ENCODE results near the gene GREM2. TPM values are rescaled to one million over a fixed set of nuclear protein-coding genes. Genes with fewer than 3 reads are reported as not detected.

Gene GREM2
- total and polyA plus RNA-seq, 3 donors from 2014 or later = 0.37 to 1.8 (median 0.39) TPM

- H3K9me3 ChIP-seq = no peaks in the 10 kb centered on the region
- no peaks in the 10 kb centered on the region for H3K36me3 ChIP-seq (ENCODE audit: low read depth, missing control alignments)
- DNase-seq = no peak
- WGBS, 2 donors = 64 to 66% methylated on average over 6 of the region's 6 CpGs
- no peak overlapping the region for H3K4me3 ChIP-seq
- no peaks in the 10 kb centered on the region for H3K27me3 ChIP-seq
- H3K4me1 ChIP-seq = no peaks in the 10 kb centered on the region
- intact Hi-C loops (cut with DNase I; ENCODE audit: low total_unique reads) = no loop called here
- no peak overlapping the region for H3K27ac ChIP-seq
- TF ChIP-seq POLR2A (IDR thresholded peaks at IDR 0.05) (no peak), CTCF (IDR thresholded peaks at IDR 0.05) (no peak)
Measured at GRCh38 chr1:240478536-240478935, 133.4 kb downstream of the GREM2 start.

GRCh38 chr1:240475832-240476231 lies 136.1 kb downstream of the GREM2 start:
- intact Hi-C loops (cut with DNase I; ENCODE audit: low total_unique reads) = no loop called here
- Histone ChIP-seq H3K9me3 (no peaks in the 10 kb centered on the region), H3K27me3 (no peaks in the 10 kb centered on the region), H3K4me1 (no peaks in the 10 kb centered on the region), H3K27ac (no peak overlapping the region), H3K4me3 (no peak overlapping the region), H3K36me3 (ENCODE audit: low read depth, missing control alignments) (no peaks in the 10 kb centered on the region)
- DNase-seq = no peak
- TF ChIP-seq CTCF (IDR thresholded peaks at IDR 0.05) (no peak), POLR2A (IDR thresholded peaks at IDR 0.05) (no peak)
- WGBS, 2 donors = 77 to 80% methylated on average over 4 of the region's 4 CpGs

GRCh38 chr1:240474133-240474614 lies 137.8 kb downstream of the GREM2 start:
- Histone ChIP-seq H3K36me3 (ENCODE audit: low read depth, missing control alignments) (no peaks in the 10 kb centered on the region), H3K27me3 (no peaks in the 10 kb centered on the region), H3K4me3 (no peak overlapping the region), H3K9me3 (no peaks in the 10 kb centered on the region), H3K4me1 (no peaks in the 10 kb centered on the region), H3K27ac (no peak overlapping the region)
- DNase-seq = no peak
- intact Hi-C loops (cut with DNase I; ENCODE audit: low total_unique reads) = no loop called here
- TF ChIP-seq CTCF (IDR thresholded peaks at IDR 0.05) (no peak), POLR2A (IDR thresholded peaks at IDR 0.05) (no peak)
- 66 to 72% methylated on average over 5 of the region's 5 CpGs for WGBS, 2 donors

GRCh38 chr1:240468656-240469055 lies 143.3 kb downstream of the GREM2 start:
- no peaks in the 10 kb centered on the region for H3K27me3 ChIP-seq
- no peaks in the 10 kb centered on the region for H3K4me1 ChIP-seq
- no peaks in the 10 kb centered on the region for H3K36me3 ChIP-seq (ENCODE audit: low read depth, missing control alignments)
- no peak overlapping the region for H3K4me3 ChIP-seq
- H3K9me3 ChIP-seq = no peaks in the 10 kb centered on the region
- 72 to 80% methylated on average over 7 of the region's 7 CpGs for WGBS, 2 donors
- no peak for DNase-seq
- intact Hi-C loops (cut with DNase I; ENCODE audit: low total_unique reads) = no loop called here
- TF ChIP-seq CTCF (IDR thresholded peaks at IDR 0.05) (no peak), POLR2A (IDR thresholded peaks at IDR 0.05) (no peak)
- no peak overlapping the region for H3K27ac ChIP-seq

GRCh38 chr1:240467895-240468294 lies 144.1 kb downstream of the GREM2 start:
- no peak overlapping the region for H3K27ac ChIP-seq
- no peak overlapping the region for H3K4me3 ChIP-seq
- no peaks in the 10 kb centered on the region for H3K27me3 ChIP-seq
- TF ChIP-seq CTCF (IDR thresholded peaks at IDR 0.05) (no peak), POLR2A (IDR thresholded peaks at IDR 0.05) (no peak)
- H3K9me3 ChIP-seq = no peaks in the 10 kb centered on the region
- DNase-seq = no peak
- intact Hi-C loops (cut with DNase I; ENCODE audit: low total_unique reads) = no loop called here
- H3K4me1 ChIP-seq = no peaks in the 10 kb centered on the region
- H3K36me3 ChIP-seq (ENCODE audit: low read depth, missing control alignments) = no peaks in the 10 kb centered on the region
